GM12878 (cell line): ENCODE measurements around the gene PTCHD4. TPM values are rescaled to one million over a fixed set of nuclear protein-coding genes. Genes with fewer than 3 reads are reported as not detected.

Source experiments
- ATAC-seq: fragments of 200-7000 bp; cut with Tn5 transposase; 3 replicates; pipeline ENCODE4 v1.9.1; 2020; ENCODE audit warnings: mild to moderate bottlenecking, moderate library complexity
- BruUV-seq: library from RNA; stranded (reverse); fragments of 400-500 nt; replicated peaks from 2 replicates; lab custom pipeline; 2021; lab: Mats Ljungman, UMichigan
- CTCF ChIA-PET: fragments of 300-600 bp; sonication (Branson Sonifier 250); formaldehyde crosslinking; extraction: SDS; loops from one replicate; lab custom pipeline; 2021; ENCODE audit warnings: inconsistent platforms; lab: Yijun Ruan, JAX
- POLR2A ChIA-PET: fragments of 350-600 bp; formaldehyde crosslinking; extraction: SDS; loops from one replicate; lab custom pipeline; 2021; ENCODE audit warnings: inconsistent platforms; lab: Charles Lee
- RAD21 ChIA-PET: fragments of 300-600 bp; sonication (Branson Sonifier 250); formaldehyde crosslinking; loops from one replicate; lab custom pipeline; 2023; ENCODE audit warnings: antibody characterized with exemption; ENCODE audit not compliant: unreplicated experiment; lab: Charles Lee
- SMC1A ChIA-PET: fragments of 300-600 bp; sonication (Branson Sonifier 250); formaldehyde crosslinking; loops from one replicate; lab custom pipeline; 2023; ENCODE audit not compliant: unreplicated experiment, uncharacterized antibody; lab: Charles Lee
- DNase-seq: peaks from one replicate; pipeline ENCODE4 v3.0.0-alpha.2; 2011; ENCODE audit warnings: low read depth, low spot score
- FAIRE-seq: peaks from 3 replicates; lab custom pipeline; 2011; peaks lifted over from hg19 to GRCh38; lab: Jason Lieb, UNC
- H2AFZ ChIP-seq: 2 replicates; pipeline ENCODE4 v1.6.0; 2011; ENCODE audit warnings: low read depth, low read length, control low read depth; ENCODE audit not compliant: control insufficient read depth
- H3K27ac ChIP-seq: 2 replicates; pipeline ENCODE4 v1.5.1; 2011; ENCODE audit warnings: control low read depth; ENCODE audit not compliant: control insufficient read depth, insufficient read depth
- H3K27me3 ChIP-seq, 2 experiments: replicated peaks in 1 of 2; 2 replicates each; pipeline versions ENCODE4 v1.6.0 to v1.6.1; 2011; ENCODE audit warnings: low read length in 1 of 2; ENCODE audit not compliant: control insufficient read depth in 2 of 2, insufficient read depth in 2 of 2
- H3K36me3 ChIP-seq, 2 experiments: 2 replicates each; pipeline ENCODE4 v1.5.1; 2011; ENCODE audit warnings: low read length in 1 of 2; ENCODE audit not compliant: control insufficient read depth in 2 of 2, insufficient read depth in 2 of 2
- H3K4me1 ChIP-seq: 2 replicates; pipeline ENCODE4 v1.6.1; 2011; ENCODE audit warnings: mild to moderate bottlenecking, low read length, moderate library complexity, mixed read lengths; ENCODE audit not compliant: control insufficient read depth, insufficient read depth
- H3K4me2 ChIP-seq: 2 replicates; pipeline ENCODE4 v1.6.0; 2011; ENCODE audit warnings: control low read depth; ENCODE audit not compliant: control insufficient read depth, insufficient read depth
- H3K4me3 ChIP-seq: fragments of 200-600 bp; sonication (generic); 2 replicates; pipeline ENCODE4 v1.5.1; 2016
- H3K79me2 ChIP-seq: 2 replicates; pipeline ENCODE4 v1.6.0; 2011; ENCODE audit warnings: low read length; ENCODE audit not compliant: control insufficient read depth, insufficient read depth
- H3K9ac ChIP-seq: 2 replicates; pipeline ENCODE4 v1.8.0; 2011; ENCODE audit warnings: low read length, control low read depth, mixed read lengths; ENCODE audit not compliant: control insufficient read depth, insufficient read depth
- H3K9me3 ChIP-seq: replicated peaks from 3 replicates; pipeline ENCODE4 v1.5.1; 2011; ENCODE audit warnings: mild to moderate bottlenecking, low read length; ENCODE audit not compliant: control insufficient read depth, insufficient read depth
- H4K20me1 ChIP-seq: 2 replicates; pipeline ENCODE4 v1.6.0; 2011; ENCODE audit not compliant: control insufficient read depth, insufficient read depth
- ATF7 ChIP-seq: fragments of 450-650 bp; IDR thresholded peaks from 2 replicates; pipeline ENCODE4 v1.6.1; 2016; ENCODE audit warnings: low read depth, mild to moderate bottlenecking
- ETV6 ChIP-seq, 2 experiments: fragments of 450-650 bp in 1 of 2; IDR thresholded peaks in 1 of 2; conservative IDR thresholded peaks in 1 of 2; 2 replicates each; pipeline ENCODE4 v1.6.1; 2014; ENCODE audit warnings: antibody characterized with exemption in 1 of 2, borderline replicate concordance in 1 of 2, low read depth in 1 of 2, mild to moderate bottlenecking in 1 of 2, moderate library complexity in 1 of 2
- MYB ChIP-seq: fragments of 150-350 bp; IDR thresholded peaks from 2 replicates; pipeline ENCODE4 v1.6.1; 2014; ENCODE audit warnings: mild to moderate bottlenecking, low read depth, low read length, borderline replicate concordance
- NR2C1 ChIP-seq: fragments of 450-650 bp; IDR thresholded peaks from 2 replicates; pipeline ENCODE4 v1.6.1; 2017; ENCODE audit warnings: antibody characterized with exemption, mild to moderate bottlenecking, moderate library complexity
- RAD21 ChIP-seq: IDR thresholded peaks from 2 replicates; pipeline ENCODE4 v1.6.1; 2011; ENCODE audit warnings: mild to moderate bottlenecking, low read depth, low read length, moderate library complexity; ENCODE audit not compliant: insufficient read depth
- RUNX3 ChIP-seq: IDR thresholded peaks from 2 replicates; pipeline ENCODE4 v1.6.1; 2012; ENCODE audit warnings: low read length, inconsistent platforms
- SUPT20H ChIP-seq: IDR thresholded peaks from 2 replicates; pipeline ENCODE4 v1.6.1; 2011; ENCODE audit warnings: low read depth, mild to moderate bottlenecking, low read length, moderate library complexity, borderline replicate concordance; ENCODE audit not compliant: control insufficient read depth
- TAF1 ChIP-seq: IDR thresholded peaks from 2 replicates; pipeline ENCODE4 v1.6.1; 2011; ENCODE audit warnings: mild to moderate bottlenecking, low read depth, low read length, borderline replicate concordance
- WGBS: methylation state at CpG from one replicate; pipeline ENCODE4 v1.1.6; 2016; ENCODE audit warnings: low lambda C conversion rate; ENCODE audit not compliant: insufficient replicate concordance, insufficient coverage; ENCODE audit errors: missing lambda C conversion rate; 5-methylcytosine and 5-hydroxymethylcytosine counted together
- in situ Hi-C: fragments of 300-500 bp; cut with MboI; formaldehyde crosslinking; loops from 9 replicates; pipeline ENCODE4 v1.14.3; 2018; ENCODE audit warnings: mixed read lengths
- intact Hi-C: fragments of 100-400 bp; cut with micrococcal nuclease; formaldehyde crosslinking; loops from one replicate; pipeline ENCODE4 v1.14.2; 2022; ENCODE audit not compliant: unreplicated experiment
- polyA plus RNA-seq, 11 experiments: library from polyadenylated mRNA; depleted of rRNA in 4 of 11; unstranded in 6 of 11; stranded (reverse) in 5 of 11; fragments of >200 nt; fragmentation: Nextera tagmentation in 4 of 11; fragmentation: Illumina TruSeq in 1 of 11; extraction: Ambion mirVana in 4 of 11; extraction: Trizol in 1 of 11; gene quantifications; 1 replicate in 1 of 11; 2 replicates in 10 of 11; pipeline versions ENCODE4 v1.2.1 to v1.2.3, GENCODE V29; 2011 to 2016; ENCODE audit warnings: inconsistent platforms in 2 of 11, missing spikeins in 2 of 11, low read depth in 1 of 11
- total RNA-seq, 4 experiments: library from RNA; depleted of rRNA in 3 of 4; stranded (reverse); fragments of >200 nt in 3 of 4; fragmentation: Illumina TruSeq in 1 of 4; extraction: Trizol in 1 of 4; gene quantifications; 2 replicates each; pipeline versions ENCODE4 v1.2.1 to v1.2.3, GENCODE V29; 2013 to 2021
- TF ChIP-seq, protein P1 (sequence below): fragments of 450-650 bp; IDR thresholded peaks from 2 replicates; pipeline ENCODE4 v1.6.1; 2014; ENCODE audit warnings: mild to moderate bottlenecking

Gene PTCHD4
- total and polyA plus RNA-seq, 10 of the 15 experiments (the other 5 are each of a cell fraction or from before 2014, with no cell fraction given) = 0.02 to 0.17 (median 0.07) TPM; not detected in 3

- H3K27ac ChIP-seq = no peak overlapping the region
- CTCF ChIA-PET = interaction anchor here (1.6 to 3.0 kb wide), 2 partner anchors 390 to 677 kb away, joined by 3 to 15 read pairs; no protein-coding TSS in a partner anchor
- no peaks in the 10 kb centered on the region for H3K27me3 ChIP-seq
- intact Hi-C loops (loop anchor here (10.0 kb wide), 1 partner anchor 679 kb away; no protein-coding TSS in a partner anchor), in situ Hi-C loops (no loop called here)
- SMC1A ChIA-PET = no interaction called here
- no peak overlapping the region for H2AFZ ChIP-seq
- WGBS = 0% methylated on average over 1 of the region's 1 CpG
- DNase-seq = no peak
- H3K4me1 ChIP-seq = no peaks in the 10 kb centered on the region
- no TSS peak for BruUV-seq
- no peak overlapping the region for H3K4me2 ChIP-seq
- POLR2A ChIA-PET = no interaction called here
- RAD21 ChIA-PET = interaction anchor here (3.0 kb wide), 1 partner anchor 391 kb away, joined by 7 read pairs; no protein-coding TSS in a partner anchor
- H3K9me3 ChIP-seq = no peaks in the 10 kb centered on the region
- TF ChIP-seq RUNX3 = no peak
- TF ChIP-seq, protein P1, sequence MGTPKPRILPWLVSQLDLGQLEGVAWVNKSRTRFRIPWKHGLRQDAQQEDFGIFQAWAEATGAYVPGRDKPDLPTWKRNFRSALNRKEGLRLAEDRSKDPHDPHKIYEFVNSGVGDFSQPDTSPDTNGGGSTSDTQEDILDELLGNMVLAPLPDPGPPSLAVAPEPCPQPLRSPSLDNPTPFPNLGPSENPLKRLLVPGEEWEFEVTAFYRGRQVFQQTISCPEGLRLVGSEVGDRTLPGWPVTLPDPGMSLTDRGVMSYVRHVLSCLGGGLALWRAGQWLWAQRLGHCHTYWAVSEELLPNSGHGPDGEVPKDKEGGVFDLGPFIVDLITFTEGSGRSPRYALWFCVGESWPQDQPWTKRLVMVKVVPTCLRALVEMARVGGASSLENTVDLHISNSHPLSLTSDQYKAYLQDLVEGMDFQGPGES = no peak
- no peak for TF ChIP-seq MYB
- TF ChIP-seq SUPT20H = no peak
- TF ChIP-seq NR2C1 = no peak
- no peak for TF ChIP-seq ETV6 (conservative IDR thresholded peaks at IDR 0.05 in 1 of 2, IDR thresholded peaks at IDR 0.05 in 1 of 2; ENCODE audit: borderline replicate concordance in 1 of 2, low read depth in 1 of 2)
- TF ChIP-seq ATF7 = no peak
- TF ChIP-seq TAF1 = no peak
- peak; percentile 14; the same call in 1 of the 2 replicates for TF ChIP-seq RAD21
- TF ChIP-seq, all 136 proteins: peak for 1
- Histone ChIP-seq H4K20me1 (no peaks in the 10 kb centered on the region), H3K36me3 (no peaks in the 10 kb centered on the region), H3K4me3 (no peak overlapping the region), H3K79me2 (no peaks in the 10 kb centered on the region), H3K9ac (no peak overlapping the region)
- ATAC-seq = no peak
- no peak for FAIRE-seq
Measured at GRCh38 chr6:48086187-48086586, 24.8 kb downstream of the PTCHD4 start.
